Activated naive CD8-positive, alpha-beta T cell treated with anti-CD3 and anti-CD28 coated beads, Interleukin-2, amount 50 U/mL, for 16 hours (primary cell): ENCODE measurements around the gene CLEC2L.
"Not testable (repeated sequence)": the region's sequence is repeated elsewhere in the genome, so short reads cannot be mapped to it uniquely, and the experiment has no call there.

ENCODE experiments used
- DNase-seq: peaks from one replicate; pipeline ENCODE4 v3.0.0-alpha.2; 2020; ENCODE audit warnings: low read depth, low spot score

The CLEC2L gene

DNA sequence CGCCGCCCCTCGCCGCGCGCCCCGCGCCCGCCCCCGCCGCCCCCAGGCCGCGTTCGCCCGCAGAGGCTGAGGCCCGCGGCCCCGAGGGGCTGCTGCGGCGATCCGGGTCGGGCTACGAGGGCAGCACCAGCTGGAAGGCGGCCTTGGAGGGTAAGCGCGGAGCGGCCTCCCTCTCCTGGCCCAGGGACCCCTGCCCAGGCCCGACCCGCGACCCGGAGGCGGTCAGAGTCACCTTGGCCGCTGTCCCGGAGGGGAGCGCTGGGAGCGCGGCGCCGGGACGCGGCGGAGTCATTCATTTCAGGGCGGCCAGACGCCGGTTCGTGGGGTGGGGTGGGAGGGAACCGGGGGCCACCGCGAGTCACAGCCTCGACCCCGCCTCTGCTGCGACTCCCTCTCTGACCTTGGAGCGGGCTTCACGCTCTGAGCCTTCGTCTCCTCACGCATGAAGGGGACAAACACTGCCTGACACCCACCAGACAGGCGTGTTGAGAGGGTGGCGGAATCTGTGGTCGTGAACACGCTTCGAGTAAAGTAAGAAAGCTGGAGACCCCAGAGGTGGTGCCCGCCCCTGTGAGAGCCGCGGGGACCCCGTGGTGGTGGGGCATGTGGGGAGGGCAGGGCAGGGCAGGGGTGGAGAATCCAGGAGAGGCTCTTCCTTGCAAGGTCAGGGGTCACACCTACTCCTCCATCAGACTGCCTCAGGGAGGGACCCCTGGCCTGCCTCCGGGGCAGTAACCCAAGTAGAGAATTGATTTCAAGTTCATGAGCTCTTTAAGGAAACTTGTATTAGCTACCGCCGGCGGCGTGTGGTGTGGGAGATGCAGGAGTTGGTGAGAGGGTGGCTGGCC is 707 bp downstream of the CLEC2L start:
- no peak for DNase-seq

DNA sequence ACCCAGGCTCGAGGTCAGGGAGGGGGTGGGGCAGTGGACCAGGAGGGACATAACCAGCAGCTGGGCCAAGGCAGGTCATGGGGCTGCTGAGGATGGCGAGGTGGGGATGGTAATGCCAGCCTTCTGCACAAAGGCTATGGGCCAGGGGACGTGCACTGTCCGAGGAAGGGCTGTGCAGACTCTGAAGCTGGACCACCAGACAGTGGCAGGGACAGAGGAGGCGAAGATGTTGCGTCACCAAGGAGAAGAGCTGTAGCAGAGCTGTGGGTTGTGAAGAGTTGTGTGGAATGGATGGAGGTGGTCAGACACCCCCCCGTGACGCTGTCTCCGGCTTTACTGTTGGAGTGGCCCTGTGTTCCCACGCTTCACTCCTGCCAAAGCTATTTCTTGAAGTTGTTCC is 1.8 kb downstream of the CLEC2L start:
- no peak for DNase-seq

DNA sequence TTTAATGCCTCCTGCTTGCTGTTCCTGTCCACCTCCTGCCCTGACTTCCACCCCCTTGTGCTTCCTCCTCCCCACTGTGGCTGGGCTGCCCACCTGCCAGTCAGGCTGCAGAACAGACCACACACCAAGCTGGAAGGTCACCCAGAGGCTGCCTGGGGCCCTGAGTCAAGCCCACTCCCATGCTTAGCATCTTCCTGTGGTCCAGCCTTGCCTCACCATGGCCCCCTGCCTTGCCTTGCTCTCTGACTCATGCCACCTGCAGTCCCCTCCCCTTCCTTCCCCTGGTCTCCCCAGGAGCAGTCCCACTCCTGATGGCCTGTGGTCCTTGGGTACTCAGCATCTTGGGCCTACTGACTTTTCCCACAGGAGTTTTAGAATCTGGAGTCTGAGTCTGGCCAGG is 2.3 kb downstream of the CLEC2L start:
- DNase-seq, result no peak

DNA sequence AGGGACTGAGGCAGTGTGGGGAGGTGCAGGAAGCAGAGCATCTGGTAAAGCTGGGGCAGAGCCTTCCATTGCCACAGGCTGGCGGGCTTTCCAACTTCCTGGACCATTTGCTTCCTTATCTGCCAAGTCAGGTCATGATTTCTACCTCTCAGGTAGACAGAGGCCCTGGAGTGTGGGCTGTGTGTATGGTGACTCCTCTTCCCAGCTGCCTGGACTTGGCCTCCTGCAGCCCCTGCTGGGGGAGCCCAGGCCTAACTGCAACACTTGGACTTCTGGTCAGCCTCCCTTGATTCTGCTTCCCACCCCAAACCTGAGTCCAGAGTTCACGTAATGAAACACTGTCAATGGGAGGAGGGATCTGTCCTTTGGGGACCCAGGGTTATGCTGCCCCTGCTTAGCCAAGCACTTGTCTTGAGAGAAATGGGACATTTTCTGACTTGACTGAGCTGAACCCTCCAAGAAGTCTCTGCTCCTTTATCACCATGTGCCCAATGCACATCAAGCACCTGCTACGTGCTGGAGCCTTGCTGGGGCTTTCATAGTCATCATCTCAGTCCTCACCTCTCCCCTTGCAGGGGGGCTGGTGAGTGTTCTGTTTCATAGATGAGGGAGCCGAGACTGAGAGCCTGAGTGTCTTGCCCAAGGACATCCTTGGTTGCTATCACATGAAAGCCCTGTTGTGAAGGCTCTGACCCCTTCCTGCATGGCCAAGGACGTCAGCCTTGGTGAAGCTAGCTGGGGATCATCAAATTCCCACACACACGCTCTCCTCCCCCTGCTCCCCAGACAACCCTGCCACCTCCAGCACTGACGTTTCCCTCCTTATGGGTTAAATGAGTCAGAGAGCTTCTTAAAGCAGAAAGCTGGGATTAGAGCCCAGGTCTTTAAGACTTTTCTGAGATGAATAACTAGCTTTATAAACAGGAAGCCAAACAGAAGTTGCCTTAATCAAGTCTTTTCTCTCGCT is 3.4 kb downstream of the CLEC2L start:
- no peak for DNase-seq

DNA sequence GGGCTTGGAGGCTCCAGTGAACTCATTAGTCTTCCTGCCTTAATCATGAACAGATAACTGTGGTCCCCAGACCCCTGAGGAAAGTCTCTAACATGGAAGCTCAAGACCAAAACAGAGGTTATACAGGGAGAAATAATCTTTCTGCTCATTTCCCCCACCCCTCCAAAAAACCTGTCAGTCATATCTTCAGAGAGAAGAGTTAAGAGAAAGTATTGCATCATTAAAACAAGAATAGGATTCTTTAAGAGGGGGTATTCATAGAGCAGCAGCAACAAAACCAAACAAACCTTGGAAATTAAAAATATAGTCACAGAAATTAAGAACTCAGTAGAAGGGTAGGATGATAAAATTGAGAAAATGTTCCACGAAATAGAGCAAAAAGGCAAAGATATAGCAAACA is 7.6 kb downstream of the CLEC2L start:
- no peak for DNase-seq

DNA sequence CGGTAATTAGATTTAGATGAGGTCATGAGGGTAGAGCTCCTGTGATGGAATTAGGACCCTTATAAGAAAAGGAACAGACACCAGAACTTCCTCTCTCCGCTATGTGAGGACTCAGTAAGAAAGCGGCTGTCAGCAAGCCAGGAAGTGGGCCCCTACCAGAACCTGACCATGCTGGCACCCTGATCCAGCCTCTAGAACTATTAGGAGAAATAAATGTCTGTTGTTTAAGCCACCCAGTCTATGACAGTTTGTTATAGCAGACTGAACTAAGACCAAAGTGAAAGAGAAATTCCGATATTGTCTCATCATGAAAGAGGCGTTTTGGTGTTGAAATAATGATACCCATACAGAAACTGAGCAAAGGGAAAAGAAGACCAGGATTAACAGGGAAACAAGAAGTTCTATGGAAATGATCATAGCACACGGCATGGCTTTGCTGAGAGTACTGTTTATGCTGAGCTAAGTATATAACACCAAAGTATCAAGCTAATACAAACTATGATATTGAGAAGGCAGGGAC is 9.2 kb downstream of the CLEC2L start:
- DNase-seq, result no peak

DNA sequence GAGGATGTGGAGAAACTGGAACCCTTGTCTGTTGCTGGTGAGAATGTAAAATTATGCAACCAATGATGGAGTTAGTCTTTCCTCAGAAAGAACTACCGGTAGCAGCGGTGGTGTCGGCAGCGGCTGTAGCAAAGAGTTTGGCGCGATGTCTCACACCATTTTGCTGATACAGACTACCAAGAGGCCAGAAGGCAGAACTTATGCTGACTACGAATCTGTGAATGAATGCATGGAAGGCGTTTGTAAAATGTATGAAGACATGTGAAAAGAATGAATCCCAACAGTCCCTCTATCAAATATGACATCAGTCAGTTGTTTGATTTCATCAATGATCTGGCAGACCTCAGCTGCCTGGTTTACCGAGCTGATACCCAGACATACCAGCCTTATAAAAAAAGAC is 10.6 kb downstream of the CLEC2L start:
- no peak for DNase-seq

DNA sequence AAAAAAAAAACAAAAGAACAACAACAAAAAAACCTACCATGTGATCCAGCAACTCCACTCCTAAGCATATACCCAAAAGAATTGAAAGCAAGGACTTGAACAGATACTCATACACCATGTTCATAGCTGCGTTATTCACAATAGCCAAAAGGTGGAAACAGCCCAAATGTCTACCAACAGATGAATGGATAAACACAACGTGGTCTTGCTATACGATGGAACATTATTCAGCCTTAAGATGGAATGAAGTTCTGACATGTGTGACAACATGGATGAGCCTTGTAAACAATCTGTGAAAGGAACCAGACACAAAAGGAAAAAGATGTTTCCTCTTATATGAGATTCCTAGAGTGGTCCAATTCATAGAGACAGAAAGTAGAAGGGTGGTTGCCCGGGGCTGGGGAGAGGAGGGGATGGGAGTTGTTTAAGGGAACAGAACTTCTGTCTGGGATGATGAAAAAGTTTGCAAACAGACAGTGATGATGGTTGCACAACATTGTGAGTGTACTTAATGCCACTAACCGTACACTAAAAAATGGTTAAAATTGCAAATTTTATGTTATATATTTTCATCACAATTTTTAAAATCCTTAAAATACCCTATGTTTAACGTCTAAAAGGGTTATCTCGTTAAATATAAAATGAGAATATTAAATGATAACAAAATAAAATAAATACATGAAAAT is 11.6 kb downstream of the CLEC2L start:
- DNase-seq, result no peak

DNA sequence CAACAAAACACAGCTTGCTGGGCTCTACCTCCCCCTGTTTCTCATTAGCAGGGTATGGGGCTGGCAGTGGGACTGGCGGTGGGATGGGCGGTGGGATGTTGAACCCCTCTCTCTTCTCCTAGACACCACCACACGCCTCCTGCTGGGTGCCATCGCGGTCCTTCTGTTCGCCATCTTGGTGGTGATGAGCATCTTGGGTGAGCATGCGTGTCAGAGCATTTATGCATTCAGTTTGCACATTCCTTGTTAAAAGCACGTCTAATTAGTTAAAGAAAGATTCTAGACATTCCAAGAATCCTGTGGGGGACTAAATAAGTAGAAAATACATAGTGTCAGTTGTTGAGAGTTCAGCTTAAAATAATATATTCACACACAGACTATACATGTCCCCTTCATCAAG is 12.7 kb downstream of the CLEC2L start:
- no peak for DNase-seq

DNA sequence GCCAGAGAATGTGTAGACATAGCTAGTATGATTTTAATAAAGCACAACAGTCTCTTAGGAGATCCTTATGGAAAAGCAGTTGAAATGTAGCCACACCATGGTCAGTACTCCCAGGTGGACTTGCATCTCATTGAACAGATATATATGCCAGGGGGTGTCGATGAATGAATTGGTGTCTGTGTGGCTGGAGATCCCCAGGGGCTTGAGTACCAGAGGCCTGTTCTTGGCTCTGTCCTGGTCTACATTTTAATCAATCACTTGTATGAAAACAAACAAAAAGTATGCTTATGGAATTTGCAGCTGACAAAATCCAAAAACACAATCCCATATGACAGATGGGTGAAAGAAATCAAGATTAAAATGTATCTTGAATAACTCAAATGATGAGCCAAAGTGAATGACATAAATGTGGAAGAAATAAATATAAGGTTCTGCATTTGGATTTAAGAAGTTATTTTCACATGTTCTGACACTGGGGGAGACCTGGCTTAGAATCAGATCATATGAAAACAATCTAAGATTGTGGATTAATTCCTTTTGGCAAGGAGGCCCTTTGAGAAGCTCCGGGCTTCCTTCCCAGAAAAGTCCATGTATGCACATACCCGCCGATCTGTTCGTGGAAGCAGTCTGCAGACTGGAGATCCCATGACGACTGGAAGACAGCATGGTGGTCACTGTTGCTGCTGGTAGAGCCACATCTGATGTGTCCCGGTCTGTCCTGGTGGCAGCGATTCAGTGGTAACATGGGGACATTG is 15.6 kb downstream of the CLEC2L start:
- no peak for DNase-seq

DNA sequence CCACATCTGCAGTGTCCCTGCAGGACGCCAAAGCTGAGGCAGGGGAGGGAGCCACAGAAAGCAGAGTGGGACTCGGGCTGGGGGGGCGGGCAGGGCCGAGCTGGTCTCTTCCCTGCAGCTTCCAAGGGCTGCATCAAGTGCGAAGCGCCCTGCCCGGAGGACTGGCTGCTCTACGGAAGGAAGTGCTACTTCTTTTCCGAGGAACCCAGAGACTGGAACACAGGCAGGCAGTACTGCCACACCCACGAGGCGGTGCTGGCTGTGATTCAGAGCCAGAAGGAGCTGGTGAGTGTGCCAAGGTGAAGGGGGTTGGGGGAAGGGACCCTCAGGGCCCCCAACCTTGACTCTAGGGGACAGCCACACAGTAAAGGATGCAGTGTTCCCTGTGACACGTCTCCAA is 16.7 kb downstream of the CLEC2L start:
- DNase-seq, result no peak

DNA sequence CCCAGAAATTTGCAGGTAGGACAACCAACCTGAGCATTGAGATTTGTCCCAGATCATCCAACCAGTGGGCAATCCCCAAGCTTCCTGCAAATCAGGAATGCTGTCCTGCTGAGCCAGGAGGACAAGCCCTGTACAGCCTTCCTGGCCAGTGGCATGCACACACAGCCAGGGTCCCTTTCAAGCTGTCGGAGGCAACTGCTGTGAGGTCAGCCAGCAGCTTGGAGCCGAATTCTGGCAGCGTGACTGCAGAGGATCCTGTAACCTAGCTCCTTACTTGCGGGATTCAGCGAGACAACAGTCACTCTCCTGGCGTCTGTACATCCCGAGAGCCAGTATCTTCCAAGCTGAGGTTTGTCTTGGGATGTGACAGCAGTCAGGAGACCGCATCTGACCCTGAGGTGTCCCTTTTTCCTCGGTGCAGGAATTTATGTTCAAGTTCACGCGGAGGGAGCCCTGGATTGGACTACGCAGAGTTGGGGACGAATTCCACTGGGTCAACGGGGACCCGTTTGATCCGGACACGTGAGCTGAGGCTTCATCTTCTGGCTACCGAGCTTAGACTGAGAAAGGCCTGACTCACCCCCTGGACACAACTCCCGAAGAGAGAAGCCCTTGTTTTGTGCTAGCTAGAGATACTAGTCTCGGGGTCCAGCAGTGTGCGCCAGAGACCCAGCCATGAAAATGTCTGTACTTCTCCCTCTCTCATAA is 18.3 kb downstream of the CLEC2L start:
- no peak for DNase-seq

DNA sequence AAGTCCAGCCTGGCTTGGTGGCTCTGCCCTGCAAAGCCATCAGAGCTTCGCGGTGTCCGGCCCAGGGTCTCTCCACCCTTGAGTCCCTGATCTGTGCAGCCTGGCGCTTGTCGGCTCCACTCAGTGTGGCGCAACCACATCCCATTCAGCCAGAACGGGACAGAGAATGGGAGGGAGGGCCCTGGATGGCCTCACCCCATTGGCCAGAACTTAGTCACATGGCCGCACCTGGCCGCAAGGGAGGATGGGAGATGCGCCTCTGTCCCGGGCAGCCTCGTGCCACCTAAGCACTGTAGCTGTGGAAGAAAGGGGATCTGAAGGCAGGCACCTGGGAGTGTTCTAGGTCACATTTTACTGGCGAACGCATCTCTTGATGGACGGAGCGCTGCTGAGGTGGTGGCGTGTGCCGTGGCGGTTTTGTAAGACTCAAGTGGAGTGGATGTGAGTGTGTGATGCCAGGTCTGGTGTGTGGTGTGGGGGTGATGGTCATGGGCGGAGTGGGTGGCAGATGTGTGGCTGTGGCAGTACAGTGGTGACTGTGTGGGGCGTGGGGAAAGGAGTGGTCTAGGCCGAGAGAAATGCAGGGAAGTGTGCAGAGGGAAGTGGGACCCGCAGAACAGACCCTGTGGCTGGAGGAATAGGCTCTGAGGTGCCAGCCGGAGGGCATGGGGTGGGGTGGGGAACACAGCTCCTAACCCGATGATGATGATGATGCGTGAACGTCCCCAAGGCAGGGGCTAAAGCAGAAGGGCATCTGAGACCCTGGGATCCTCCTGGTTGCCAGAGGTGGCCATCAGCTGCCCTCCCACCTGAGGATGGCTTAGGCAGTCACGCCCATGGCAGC is 19.0 kb downstream of the CLEC2L start:
- no peak for DNase-seq

DNA sequence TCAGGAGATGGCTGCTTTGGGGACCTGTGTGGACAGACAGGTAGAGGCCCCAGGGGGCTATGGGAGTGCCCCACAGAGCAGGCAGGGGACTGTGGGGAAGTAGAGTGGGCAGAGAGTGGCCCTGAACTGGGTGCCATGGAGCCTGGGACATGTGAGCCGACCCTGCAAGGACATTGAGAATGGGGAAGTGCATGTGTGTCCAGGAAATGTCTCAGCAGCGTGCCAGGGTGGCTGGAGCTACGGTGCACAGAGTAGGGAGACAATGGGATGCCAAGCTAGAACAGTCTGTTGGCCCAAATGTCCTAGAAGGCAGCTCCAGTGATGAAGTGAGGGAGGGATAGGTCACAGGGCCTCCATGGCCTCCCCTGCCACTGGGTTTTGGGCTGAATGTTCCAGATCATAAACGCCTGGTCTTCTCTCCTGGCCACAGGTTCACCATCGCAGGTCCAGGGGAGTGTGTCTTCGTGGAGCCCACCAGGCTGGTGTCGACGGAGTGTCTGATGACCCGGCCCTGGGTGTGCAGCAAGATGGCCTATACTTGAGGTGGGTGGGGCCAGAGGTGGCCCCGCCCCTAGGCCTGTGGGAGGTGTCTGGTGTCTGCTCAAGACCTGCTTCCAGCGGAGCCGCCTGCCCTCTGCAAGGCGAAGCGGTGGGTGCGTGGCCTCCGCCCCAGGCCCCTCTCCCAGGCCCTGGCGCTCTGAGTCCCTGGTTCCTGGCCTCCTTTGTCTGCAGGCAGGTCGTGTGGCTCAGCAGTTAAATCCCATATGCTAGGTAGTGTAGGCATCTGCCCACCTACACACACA is 20.5 kb downstream of the CLEC2L start:
- no peak for DNase-seq

DNA sequence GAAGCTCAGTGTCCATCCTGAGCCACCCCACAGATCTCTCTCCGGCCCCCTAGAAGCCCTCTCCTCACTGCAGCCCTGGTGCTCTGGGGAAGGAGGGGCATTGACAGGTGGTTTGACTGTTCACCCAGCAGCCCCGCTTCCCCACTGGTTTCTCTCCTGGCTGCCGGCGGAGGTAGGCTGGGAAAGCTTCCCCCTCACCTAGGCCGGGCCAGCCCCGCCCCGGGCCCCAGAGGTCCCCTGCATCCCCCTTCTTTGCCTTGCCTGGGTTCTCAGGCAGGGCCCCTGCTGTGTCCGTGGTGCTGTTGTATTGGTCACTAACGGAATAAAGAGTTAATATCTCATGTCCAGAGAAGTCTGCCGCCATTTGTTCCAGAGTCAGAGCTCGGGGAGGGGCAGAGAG is 21.2 kb downstream of the CLEC2L start:
- DNase-seq, result no peak

DNA sequence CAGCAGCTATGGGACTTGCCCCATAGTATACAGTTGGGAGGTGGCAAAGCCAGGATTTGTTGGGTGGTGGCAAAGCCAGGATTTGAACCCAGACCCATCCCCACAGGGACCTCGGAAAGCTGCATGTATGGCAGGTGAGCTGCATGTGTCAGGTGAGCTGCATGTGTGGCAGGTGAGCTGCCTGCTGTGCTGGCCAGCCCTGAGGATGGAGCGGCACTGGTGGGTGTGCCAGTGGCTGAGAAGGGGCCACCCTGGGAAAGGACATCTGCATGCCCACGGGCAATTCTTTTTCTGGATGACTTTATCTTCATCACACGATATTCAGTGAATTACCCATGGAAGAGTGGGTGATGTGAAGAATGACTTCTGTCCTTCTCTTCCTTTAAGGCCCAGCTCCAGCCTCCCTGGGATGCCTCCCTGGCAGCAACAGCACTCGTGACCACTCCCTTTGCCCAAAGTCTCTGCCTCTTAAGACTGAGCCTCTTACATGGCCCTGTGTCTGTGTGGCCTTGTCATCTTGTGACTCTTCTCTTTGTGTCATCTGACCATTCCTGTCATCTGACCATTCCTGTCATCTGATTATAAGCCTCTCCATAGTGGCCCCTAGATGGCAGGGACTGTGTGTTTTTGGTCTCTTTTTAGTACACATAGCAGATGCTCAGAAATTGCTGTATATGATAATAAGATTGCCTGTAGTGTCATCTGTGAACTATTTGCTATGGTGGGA is 25.0 kb downstream of the CLEC2L start:
- no peak for DNase-seq

DNA sequence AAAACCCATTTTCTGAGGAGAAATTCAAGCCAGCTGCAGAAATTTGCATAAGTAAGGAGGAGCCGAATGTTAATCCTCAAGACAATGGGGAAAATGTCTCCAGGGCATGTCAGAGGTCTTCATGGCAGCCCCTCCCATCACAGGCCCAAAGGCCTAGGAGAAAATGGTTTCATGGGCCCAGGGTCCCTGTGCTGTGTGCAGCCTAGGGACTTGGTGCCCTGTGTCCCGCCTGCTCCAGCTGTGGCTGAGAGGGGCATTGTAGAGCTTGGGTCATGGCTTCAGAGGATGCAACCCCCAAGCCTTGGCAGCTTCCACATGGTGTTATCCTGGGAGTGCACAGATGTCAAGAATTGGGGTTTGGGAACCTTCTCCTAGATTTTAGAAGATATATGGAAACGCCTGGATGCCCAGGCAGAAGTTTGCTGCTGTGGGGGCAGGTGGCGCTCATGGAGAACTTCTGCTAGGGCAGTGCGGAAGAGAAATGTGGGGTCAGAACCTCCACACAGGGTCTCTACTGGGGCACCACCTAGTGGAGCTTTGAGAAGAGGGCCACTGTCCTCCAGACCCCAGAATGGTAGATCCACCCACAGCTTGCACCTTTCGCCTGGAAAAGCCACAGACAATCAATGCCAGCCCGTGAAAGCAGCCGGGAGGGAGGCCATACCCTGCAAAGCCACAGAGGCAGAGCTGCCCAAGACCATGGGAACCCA is 30.7 kb downstream of the CLEC2L start:
- not testable (repeated sequence) for DNase-seq
